COLO668 (cell line): ENCODE measurements around the gene PRKD3.
A peak's percentile ranks its signal among the peaks of the same experiment; 100 is the strongest.

Experiments used
- DNase-seq: peaks from one replicate; lab custom pipeline; 2025; ENCODE audit not compliant: unreplicated experiment; lab: John Stamatoyannopoulos, UW

PRKD3 gene

GRCh38 chr2:37324786-37325624 is at the start of gene PRKD3:
Gene PRKD3, minus strand, starts transcription at chr2:37324833. Its CDS starts 8,309 bp downstream, at chr2:37316524.
- peak; percentile 76 for DNase-seq

- no peak for DNase-seq
Measured at GRCh38 chr2:37372000-37372399, 47.4 kb upstream of the PRKD3 start.

GRCh38 chr2:37370666-37371065 is 46.0 kb upstream of the PRKD3 start:
- DNase-seq: no peak

- DNase-seq: no peak
Measured at GRCh38 chr2:37367984-37368383, 43.4 kb upstream of the PRKD3 start.

GRCh38 chr2:37367310-37367709 is 42.7 kb upstream of the PRKD3 start:
- no peak for DNase-seq

GRCh38 chr2:37366773-37367172 is 42.1 kb upstream of the PRKD3 start:
- no peak for DNase-seq

GRCh38 chr2:37365669-37366068 is 41.0 kb upstream of the PRKD3 start:
- no peak for DNase-seq

GRCh38 chr2:37364351-37364750 is 39.7 kb upstream of the PRKD3 start:
- no peak for DNase-seq

GRCh38 chr2:37361994-37362698 is 37.5 kb upstream of the PRKD3 start:
- no peak for DNase-seq

- no peak for DNase-seq
Measured at GRCh38 chr2:37361216-37361815, 36.7 kb upstream of the PRKD3 start.

GRCh38 chr2:37358466-37358865 is 33.8 kb upstream of the PRKD3 start:
- no peak for DNase-seq

GRCh38 chr2:37357530-37357929 is 32.9 kb upstream of the PRKD3 start:
- no peak for DNase-seq

GRCh38 chr2:37357069-37357468 is 32.4 kb upstream of the PRKD3 start:
- no peak for DNase-seq

GRCh38 chr2:37356299-37356698 is 31.7 kb upstream of the PRKD3 start:
- DNase-seq: no peak

GRCh38 chr2:37355735-37356134 is 31.1 kb upstream of the PRKD3 start:
- DNase-seq: no peak

GRCh38 chr2:37354531-37354930 is 29.9 kb upstream of the PRKD3 start:
- DNase-seq: no peak

GRCh38 chr2:37350034-37350433 is 25.4 kb upstream of the PRKD3 start:
- DNase-seq: peak; percentile 93

- peak; percentile 71 for DNase-seq
Measured at GRCh38 chr2:37349231-37349860, 24.7 kb upstream of the PRKD3 start.

GRCh38 chr2:37348155-37348554 is 23.5 kb upstream of the PRKD3 start:
- no peak for DNase-seq

- DNase-seq: peak; percentile 83
Measured at GRCh38 chr2:37344453-37345361, 20.1 kb upstream of the PRKD3 start, which contains the start of gene QPCT. Gene QPCT, plus strand, starts transcription at chr2:37344630. Its CDS starts 102 bp downstream, at chr2:37344732.
